HepG2 (cell line): ENCODE measurements around the gene KREMEN1. TPM values are rescaled to one million over a fixed set of nuclear protein-coding genes. Genes with fewer than 3 reads are reported as not detected.

Source experiments
- ESRRA ChIP-seq: sonication (generic); formaldehyde crosslinking; IDR thresholded peaks from 2 replicates; pipeline ENCODE4 v1.5.1; 2020; ENCODE audit warnings: mild to moderate bottlenecking, low read depth, missing genetic modification reagents
- HIVEP1 ChIP-seq: sonication (generic); formaldehyde crosslinking; IDR thresholded peaks from 2 replicates; pipeline ENCODE4 v1.4.0; 2020; ENCODE audit warnings: mild to moderate bottlenecking, missing genetic modification reagents
- HNF4G ChIP-seq, 2 experiments: sonication (generic) in 1 of 2; formaldehyde crosslinking in 1 of 2; IDR thresholded peaks; 2 replicates each; pipeline versions ENCODE4 v1.4.0 to v1.6.1; 2011 to 2020; ENCODE audit warnings: borderline replicate concordance in 2 of 2, low read depth in 2 of 2, mild to moderate bottlenecking in 2 of 2, low read length in 1 of 2, missing genetic modification reagents in 1 of 2, moderate library complexity in 1 of 2
- KDM2A ChIP-seq: sonication (generic); formaldehyde crosslinking; IDR thresholded peaks from 2 replicates; pipeline ENCODE4 v1.4.0; 2020; ENCODE audit warnings: low read depth, missing genetic modification reagents, borderline replicate concordance
- LCORL ChIP-seq, 2 experiments: fragments of 450-650 bp in 1 of 2; sonication (generic) in 1 of 2; formaldehyde crosslinking in 1 of 2; IDR thresholded peaks; 2 replicates each; pipeline versions ENCODE4 v1.5.0 to v1.6.1; 2017 to 2020; ENCODE audit warnings: antibody characterized with exemption in 1 of 2, missing genetic modification reagents in 1 of 2
- MEF2D ChIP-seq: sonication (generic); formaldehyde crosslinking; IDR thresholded peaks from 2 replicates; pipeline ENCODE4 v1.5.1; 2020; ENCODE audit warnings: mild to moderate bottlenecking, missing genetic modification reagents
- MYC ChIP-seq: sonication (generic); formaldehyde crosslinking; IDR thresholded peaks from 2 replicates; pipeline ENCODE4 v1.9.0; 2021; ENCODE audit warnings: missing genetic modification reagents, borderline replicate concordance
- NR2F6 ChIP-seq, 2 experiments: IDR thresholded peaks; 2 replicates each; pipeline ENCODE4 v1.6.1; 2016; ENCODE audit warnings: antibody characterized with exemption in 1 of 2, mild to moderate bottlenecking in 1 of 2
- ONECUT2 ChIP-seq: sonication (generic); formaldehyde crosslinking; IDR thresholded peaks from 2 replicates; pipeline ENCODE4 v1.4.0; 2020; ENCODE audit warnings: missing genetic modification reagents
- REPIN1 ChIP-seq: sonication (generic); formaldehyde crosslinking; IDR thresholded peaks from 2 replicates; pipeline ENCODE4 v1.8.0; 2022; ENCODE audit warnings: missing genetic modification reagents, low read depth, mild to moderate bottlenecking, borderline replicate concordance
- SAFB2 ChIP-seq: sonication (generic); formaldehyde crosslinking; IDR thresholded peaks from 2 replicates; pipeline ENCODE4 v1.5.1; 2020; ENCODE audit warnings: missing genetic modification reagents, low read depth, mild to moderate bottlenecking, borderline replicate concordance
- SALL1 ChIP-seq: sonication (generic); formaldehyde crosslinking; IDR thresholded peaks from 2 replicates; pipeline ENCODE4 v1.8.0; 2022; ENCODE audit warnings: mild to moderate bottlenecking, missing genetic modification reagents
- SPEN ChIP-seq: sonication (generic); formaldehyde crosslinking; IDR thresholded peaks from 2 replicates; pipeline ENCODE4 v1.5.1; 2020; ENCODE audit warnings: low read depth, mild to moderate bottlenecking, missing genetic modification reagents
- ZMYM4 ChIP-seq: sonication (generic); formaldehyde crosslinking; IDR thresholded peaks from 2 replicates; pipeline ENCODE4 v1.8.1; 2023; ENCODE audit warnings: mild to moderate bottlenecking, missing genetic modification reagents
- ZNF136 ChIP-seq: sonication (generic); formaldehyde crosslinking; IDR thresholded peaks from 2 replicates; pipeline ENCODE4 v1.8.1; 2022; ENCODE audit warnings: low read depth, mild to moderate bottlenecking, moderate library complexity, missing genetic modification reagents
- ZNF598 ChIP-seq: sonication (generic); formaldehyde crosslinking; IDR thresholded peaks from 2 replicates; pipeline ENCODE4 v1.5.1; 2020; ENCODE audit warnings: mild to moderate bottlenecking, missing genetic modification reagents, borderline replicate concordance
- polyA plus RNA-seq, 8 experiments: library from polyadenylated mRNA; depleted of rRNA in 3 of 8; stranded (reverse) in 7 of 8; unstranded in 1 of 8; fragments of >200 nt; fragmentation: Illumina TruSeq in 4 of 8; extraction: Trizol in 4 of 8; gene quantifications; 2 replicates each; pipeline versions ENCODE4 v1.2.1 to v1.2.3, GENCODE V29; 2011 to 2016; ENCODE audit warnings: low read depth in 4 of 8, missing spikeins in 1 of 8, mixed read lengths in 1 of 8; ENCODE audit not compliant: insufficient read depth in 1 of 8
- total RNA-seq, 5 experiments: library from RNA; depleted of rRNA; stranded (reverse); fragments of >200 nt; fragmentation: Illumina TruSeq; extraction: Trizol; gene quantifications; 2 replicates each; pipeline ENCODE4 v1.2.3, GENCODE V29; 2016; ENCODE audit warnings: low read depth in 1 of 5
- TF ChIP-seq, protein P1 (sequence below): sonication (generic); formaldehyde crosslinking; IDR thresholded peaks from 2 replicates; pipeline ENCODE4 v1.8.0; 2022; ENCODE audit warnings: missing genetic modification reagents, mild to moderate bottlenecking, borderline replicate concordance
- TF ChIP-seq, protein P2 (sequence below), 2 experiments: sonication (generic) in 1 of 2; formaldehyde crosslinking in 1 of 2; IDR thresholded peaks; 2 replicates each; pipeline versions ENCODE4 v1.4.0 to v1.6.1; 2018 to 2020; ENCODE audit warnings: missing genetic modification reagents in 2 of 2, borderline replicate concordance in 1 of 2, low read depth in 1 of 2, mild to moderate bottlenecking in 1 of 2, missing biosample characterization in 1 of 2
- TF ChIP-seq, protein P3 (sequence below): IDR thresholded peaks from 2 replicates; pipeline ENCODE4 v1.6.1; 2016; ENCODE audit warnings: mild to moderate bottlenecking, missing biosample characterization, missing genetic modification reagents
- TF ChIP-seq, protein P4 (sequence below): sonication (generic); formaldehyde crosslinking; IDR thresholded peaks from 2 replicates; pipeline ENCODE4 v1.9.0; 2021; ENCODE audit warnings: missing genetic modification reagents, borderline replicate concordance
- TF ChIP-seq, protein P5 (sequence below): sonication (generic); formaldehyde crosslinking; IDR thresholded peaks from 2 replicates; pipeline ENCODE4 v1.5.0; 2020; ENCODE audit warnings: missing genetic modification reagents

Gene KREMEN1
- total and polyA plus RNA-seq, 2 of the 13 experiments (the other 11 are each of a cell fraction or from before 2014, with no cell fraction given), result 9.8 to 13.8 TPM

DNA sequence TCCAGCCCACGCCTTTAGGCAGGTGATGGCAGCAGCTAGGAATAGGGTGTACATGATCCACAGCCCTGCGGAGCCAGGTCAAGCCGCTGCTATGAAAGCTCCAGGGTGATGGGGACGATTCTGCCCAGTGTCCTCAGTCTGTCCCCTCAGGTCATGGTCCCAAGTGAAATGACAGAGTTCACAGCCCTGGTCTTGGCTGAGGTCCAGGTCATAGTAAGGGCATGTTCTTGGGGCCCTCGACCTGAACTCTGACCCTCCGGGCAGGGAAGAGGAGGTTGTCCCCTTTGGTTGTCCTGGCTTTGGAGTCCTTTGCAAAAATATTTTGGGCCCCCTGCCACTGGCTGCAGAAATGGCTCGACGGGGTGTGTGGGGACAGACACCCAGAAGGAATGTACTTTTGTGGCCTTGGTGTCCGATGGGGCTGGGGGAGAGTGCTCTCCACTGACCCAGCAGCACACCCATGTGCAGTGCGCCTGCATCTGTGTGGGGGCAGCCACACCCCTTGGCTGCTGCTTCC is 18.5 kb upstream of the KREMEN1 start (continued):
- TF ChIP-seq, protein P1, sequence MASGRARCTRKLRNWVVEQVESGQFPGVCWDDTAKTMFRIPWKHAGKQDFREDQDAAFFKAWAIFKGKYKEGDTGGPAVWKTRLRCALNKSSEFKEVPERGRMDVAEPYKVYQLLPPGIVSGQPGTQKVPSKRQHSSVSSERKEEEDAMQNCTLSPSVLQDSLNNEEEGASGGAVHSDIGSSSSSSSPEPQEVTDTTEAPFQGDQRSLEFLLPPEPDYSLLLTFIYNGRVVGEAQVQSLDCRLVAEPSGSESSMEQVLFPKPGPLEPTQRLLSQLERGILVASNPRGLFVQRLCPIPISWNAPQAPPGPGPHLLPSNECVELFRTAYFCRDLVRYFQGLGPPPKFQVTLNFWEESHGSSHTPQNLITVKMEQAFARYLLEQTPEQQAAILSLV (CRISPR knock-in tag), result no peak
- TF ChIP-seq ONECUT2 (CRISPR knock-in tag) (no peak), ZNF598 (CRISPR knock-in tag) (peak; percentile 65; the same call in 1 of the 2 replicates), HNF4G (IDR thresholded peaks at IDR 0.05; ENCODE audit: borderline replicate concordance, low read depth, low read length) (no peak), HNF4G (CRISPR knock-in tag; IDR thresholded peaks at IDR 0.05; ENCODE audit: borderline replicate concordance, low read depth) (peak; percentile 53; the same call in 1 of the 2 replicates), ZMYM4 (peak; percentile 50), REPIN1 (peak; percentile 57; the same call in 1 of the 2 replicates), LCORL (IDR thresholded peaks at IDR 0.05) (no peak), LCORL (CRISPR knock-in tag; IDR thresholded peaks at IDR 0.05) (peak; percentile 60; the same call in 1 of the 2 replicates), HIVEP1 (CRISPR knock-in tag) (0 out of 2 replicates have a peak, but pooled peaks have one; percentile 44), SAFB2 (no peak), NR2F6 (IDR thresholded peaks at IDR 0.05) (peak; percentile 70), NR2F6 (CRISPR knock-in tag; IDR thresholded peaks at IDR 0.05) (peak; percentile 36; the same call in 1 of the 2 replicates), SALL1 (peak; percentile 44; the same call in 1 of the 2 replicates), SPEN (CRISPR knock-in tag) (no peak), MEF2D (CRISPR knock-in tag) (no peak), MYC (peak; percentile 29; the same call in 1 of the 2 replicates), ZNF136 (CRISPR knock-in tag) (no peak), ESRRA (CRISPR knock-in tag) (peak; percentile 97), KDM2A (CRISPR knock-in tag) (peak; percentile 44; the same call in 1 of the 2 replicates)
- TF ChIP-seq, protein P2, sequence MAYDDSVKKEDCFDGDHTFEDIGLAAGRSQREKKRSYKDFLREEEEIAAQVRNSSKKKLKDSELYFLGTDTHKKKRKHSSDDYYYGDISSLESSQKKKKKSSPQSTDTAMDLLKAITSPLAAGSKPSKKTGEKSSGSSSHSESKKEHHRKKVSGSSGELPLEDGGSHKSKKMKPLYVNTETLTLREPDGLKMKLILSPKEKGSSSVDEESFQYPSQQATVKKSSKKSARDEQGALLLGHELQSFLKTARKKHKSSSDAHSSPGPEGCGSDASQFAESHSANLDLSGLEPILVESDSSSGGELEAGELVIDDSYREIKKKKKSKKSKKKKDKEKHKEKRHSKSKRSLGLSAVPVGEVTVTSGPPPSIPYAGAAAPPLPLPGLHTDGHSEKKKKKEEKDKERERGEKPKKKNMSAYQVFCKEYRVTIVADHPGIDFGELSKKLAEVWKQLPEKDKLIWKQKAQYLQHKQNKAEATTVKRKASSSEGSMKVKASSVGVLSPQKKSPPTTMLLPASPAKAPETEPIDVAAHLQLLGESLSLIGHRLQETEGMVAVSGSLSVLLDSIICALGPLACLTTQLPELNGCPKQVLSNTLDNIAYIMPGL (CRISPR knock-in tag; IDR thresholded peaks at IDR 0.05; ENCODE audit: borderline replicate concordance in 1 of 2, low read depth in 1 of 2), result no peak
- TF ChIP-seq, protein P3, sequence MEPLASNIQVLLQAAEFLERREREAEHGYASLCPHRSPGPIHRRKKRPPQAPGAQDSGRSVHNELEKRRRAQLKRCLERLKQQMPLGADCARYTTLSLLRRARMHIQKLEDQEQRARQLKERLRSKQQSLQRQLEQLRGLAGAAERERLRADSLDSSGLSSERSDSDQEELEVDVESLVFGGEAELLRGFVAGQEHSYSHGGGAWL (CRISPR knock-in tag), result 0 out of 2 replicates have a peak, but pooled peaks have one; percentile 17
- TF ChIP-seq, protein P4, sequence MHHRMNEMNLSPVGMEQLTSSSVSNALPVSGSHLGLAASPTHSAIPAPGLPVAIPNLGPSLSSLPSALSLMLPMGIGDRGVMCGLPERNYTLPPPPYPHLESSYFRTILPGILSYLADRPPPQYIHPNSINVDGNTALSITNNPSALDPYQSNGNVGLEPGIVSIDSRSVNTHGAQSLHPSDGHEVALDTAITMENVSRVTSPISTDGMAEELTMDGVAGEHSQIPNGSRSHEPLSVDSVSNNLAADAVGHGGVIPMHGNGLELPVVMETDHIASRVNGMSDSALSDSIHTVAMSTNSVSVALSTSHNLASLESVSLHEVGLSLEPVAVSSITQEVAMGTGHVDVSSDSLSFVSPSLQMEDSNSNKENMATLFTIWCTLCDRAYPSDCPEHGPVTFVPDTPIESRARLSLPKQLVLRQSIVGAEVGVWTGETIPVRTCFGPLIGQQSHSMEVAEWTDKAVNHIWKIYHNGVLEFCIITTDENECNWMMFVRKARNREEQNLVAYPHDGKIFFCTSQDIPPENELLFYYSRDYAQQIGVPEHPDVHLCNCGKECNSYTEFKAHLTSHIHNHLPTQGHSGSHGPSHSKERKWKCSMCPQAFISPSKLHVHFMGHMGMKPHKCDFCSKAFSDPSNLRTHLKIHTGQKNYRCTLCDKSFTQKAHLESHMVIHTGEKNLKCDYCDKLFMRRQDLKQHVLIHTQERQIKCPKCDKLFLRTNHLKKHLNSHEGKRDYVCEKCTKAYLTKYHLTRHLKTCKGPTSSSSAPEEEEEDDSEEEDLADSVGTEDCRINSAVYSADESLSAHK (CRISPR knock-in tag), result no peak
- TF ChIP-seq, protein P5, sequence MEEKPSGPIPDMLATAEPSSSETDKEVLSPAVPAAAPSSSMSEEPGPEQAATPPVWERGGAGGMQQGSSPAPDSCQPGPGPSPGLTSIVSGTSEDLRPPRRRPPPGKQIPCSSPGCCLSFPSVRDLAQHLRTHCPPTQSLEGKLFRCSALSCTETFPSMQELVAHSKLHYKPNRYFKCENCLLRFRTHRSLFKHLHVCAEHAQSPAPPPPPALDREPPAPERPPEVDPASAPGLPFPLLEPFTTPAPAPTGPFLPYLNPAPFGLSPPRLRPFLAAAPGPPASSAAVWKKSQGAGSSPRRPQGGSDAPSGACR (CRISPR knock-in tag), result 0 out of 2 replicates have a peak, but pooled peaks have one; percentile 11
